Astrocyte of the spinal cord (primary cell): Measurements from ENCODE around the gene MAN1C1.

Source experiments
- DNase-seq: peaks from one replicate; pipeline ENCODE4 v3.0.0; 2011; ENCODE audit warnings: low read depth, low spot score
- H3K4me3 ChIP-seq: 2 replicates; pipeline ENCODE4 v1.5.1; 2011; ENCODE audit warnings: low read depth, mild to moderate bottlenecking, low read length, moderate library complexity
- in situ Hi-C: cut with HindIII; loops from 2 replicates; pipeline ENCODE4 v1.10.0; 2017; ENCODE audit warnings: low sequenced_read_pairs
- TF ChIP-seq, protein P1 (sequence below): IDR thresholded peaks from 2 replicates; pipeline ENCODE4 v1.5.1; 2012; ENCODE audit warnings: low read depth, mild to moderate bottlenecking, low read length, inconsistent platforms

The MAN1C1 gene

DNA sequence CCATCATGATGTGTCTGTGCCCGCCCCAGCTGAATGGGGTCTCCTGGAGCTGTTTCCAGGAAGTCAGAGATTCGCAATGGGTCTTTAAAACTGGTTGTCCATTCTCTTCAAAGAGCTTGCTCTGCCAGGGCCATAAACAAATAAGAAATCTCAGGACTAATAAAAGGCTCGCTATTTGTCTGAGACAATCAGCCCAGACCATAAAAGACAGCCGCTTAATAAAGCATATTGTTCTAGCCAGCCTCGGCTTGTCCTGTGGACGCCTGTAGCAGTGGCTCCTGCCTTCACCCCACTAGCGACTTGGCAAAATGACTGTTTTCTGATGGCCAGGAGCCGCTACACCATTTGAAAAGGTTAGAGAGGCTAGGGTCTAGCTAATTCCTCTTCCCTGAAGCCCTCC, 162.8 kb downstream of the MAN1C1 start:
- no peak overlapping the region for H3K4me3 ChIP-seq
- in situ Hi-C loops: no loop called here
- TF ChIP-seq, protein P1, sequence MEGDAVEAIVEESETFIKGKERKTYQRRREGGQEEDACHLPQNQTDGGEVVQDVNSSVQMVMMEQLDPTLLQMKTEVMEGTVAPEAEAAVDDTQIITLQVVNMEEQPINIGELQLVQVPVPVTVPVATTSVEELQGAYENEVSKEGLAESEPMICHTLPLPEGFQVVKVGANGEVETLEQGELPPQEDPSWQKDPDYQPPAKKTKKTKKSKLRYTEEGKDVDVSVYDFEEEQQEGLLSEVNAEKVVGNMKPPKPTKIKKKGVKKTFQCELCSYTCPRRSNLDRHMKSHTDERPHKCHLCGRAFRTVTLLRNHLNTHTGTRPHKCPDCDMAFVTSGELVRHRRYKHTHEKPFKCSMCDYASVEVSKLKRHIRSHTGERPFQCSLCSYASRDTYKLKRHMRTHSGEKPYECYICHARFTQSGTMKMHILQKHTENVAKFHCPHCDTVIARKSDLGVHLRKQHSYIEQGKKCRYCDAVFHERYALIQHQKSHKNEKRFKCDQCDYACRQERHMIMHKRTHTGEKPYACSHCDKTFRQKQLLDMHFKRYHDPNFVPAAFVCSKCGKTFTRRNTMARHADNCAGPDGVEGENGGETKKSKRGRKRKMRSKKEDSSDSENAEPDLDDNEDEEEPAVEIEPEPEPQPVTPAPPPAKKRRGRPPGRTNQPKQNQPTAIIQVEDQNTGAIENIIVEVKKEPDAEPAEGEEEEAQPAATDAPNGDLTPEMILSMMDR: no peak
- DNase-seq: no peak

DNA sequence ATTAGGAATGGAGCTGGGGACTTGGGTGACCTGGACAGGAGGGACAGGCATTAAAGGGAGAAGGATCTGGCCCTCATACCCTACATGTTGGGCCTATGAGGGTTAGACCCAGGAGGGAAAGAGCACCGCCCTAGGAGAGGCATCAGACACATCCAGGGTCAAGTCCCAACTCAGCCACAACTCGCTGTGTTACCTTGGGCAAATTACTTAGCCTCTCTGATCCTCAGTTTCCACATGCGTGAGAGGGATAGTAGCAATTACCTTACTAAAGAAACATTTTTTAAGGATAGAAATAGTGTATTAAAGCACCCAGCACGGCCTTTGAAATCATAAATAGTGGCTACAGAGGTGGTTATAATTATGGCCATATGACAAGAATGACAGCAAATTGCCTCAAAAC, 163.3 kb downstream of the MAN1C1 start:
- in situ Hi-C loops: no loop called here
- H3K4me3 ChIP-seq: no peak overlapping the region
- TF ChIP-seq, protein P1: no peak
- no peak for DNase-seq

DNA sequence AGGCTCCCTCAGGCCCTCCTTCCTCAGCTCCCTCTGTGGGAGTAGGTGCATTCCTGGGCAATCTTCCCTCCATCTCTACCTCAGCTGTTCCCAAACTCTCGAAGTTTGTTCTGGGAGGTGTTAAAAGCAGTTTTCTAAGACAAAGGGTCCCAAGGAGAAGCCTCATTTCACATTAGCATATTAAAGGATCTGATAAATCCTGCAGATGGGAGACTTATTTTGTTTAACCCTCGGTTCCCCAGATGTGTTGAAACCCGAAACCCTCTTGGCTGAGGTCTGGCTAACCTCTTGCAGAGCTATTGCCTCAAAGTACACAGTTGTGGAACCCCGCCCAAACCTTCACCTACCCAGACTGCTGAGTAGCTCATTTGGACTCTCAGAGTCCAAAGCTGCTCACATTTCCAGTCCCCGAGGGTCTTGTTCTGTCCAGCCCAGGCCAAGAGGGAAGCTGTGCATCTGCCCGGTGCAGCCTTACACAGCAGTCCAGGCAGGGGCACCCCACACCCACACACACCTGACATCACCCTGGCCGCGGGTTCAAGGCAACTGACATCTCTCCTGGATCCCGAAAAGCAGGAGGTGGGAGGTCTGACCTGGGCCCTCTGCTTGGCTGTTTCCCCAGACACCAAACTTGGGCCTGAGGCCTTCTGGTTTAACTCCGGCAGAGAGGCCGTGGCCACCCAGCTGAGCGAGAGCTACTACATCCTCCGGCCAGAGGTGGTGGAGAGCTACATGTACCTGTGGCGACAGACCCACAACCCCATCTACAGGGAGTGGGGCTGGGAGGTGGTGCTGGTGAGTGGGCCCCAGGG, 163.9 kb downstream of the MAN1C1 start:
- no peak for DNase-seq
- TF ChIP-seq, protein P1: no peak
- in situ Hi-C loops: no loop called here
- H3K4me3 ChIP-seq: no peak overlapping the region

DNA sequence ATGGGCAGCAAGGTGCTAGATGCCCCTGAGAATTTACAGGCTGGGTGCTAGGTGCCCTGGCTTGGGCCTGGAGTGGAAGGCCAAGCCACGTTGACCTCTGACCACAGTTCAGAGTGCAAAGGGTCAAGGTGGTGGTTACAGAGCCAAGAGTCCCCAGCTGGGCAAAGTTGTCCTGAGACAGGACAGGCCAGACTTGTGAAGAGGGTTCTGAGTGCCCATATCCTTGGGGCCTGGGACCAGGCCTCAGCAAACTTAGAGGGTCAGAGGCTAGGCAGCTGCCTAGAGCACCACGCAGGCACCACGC, 164.5 kb downstream of the MAN1C1 start:
- H3K4me3 ChIP-seq: no peak overlapping the region
- in situ Hi-C loops: no loop called here
- TF ChIP-seq, protein P1: no peak
- no peak for DNase-seq

DNA sequence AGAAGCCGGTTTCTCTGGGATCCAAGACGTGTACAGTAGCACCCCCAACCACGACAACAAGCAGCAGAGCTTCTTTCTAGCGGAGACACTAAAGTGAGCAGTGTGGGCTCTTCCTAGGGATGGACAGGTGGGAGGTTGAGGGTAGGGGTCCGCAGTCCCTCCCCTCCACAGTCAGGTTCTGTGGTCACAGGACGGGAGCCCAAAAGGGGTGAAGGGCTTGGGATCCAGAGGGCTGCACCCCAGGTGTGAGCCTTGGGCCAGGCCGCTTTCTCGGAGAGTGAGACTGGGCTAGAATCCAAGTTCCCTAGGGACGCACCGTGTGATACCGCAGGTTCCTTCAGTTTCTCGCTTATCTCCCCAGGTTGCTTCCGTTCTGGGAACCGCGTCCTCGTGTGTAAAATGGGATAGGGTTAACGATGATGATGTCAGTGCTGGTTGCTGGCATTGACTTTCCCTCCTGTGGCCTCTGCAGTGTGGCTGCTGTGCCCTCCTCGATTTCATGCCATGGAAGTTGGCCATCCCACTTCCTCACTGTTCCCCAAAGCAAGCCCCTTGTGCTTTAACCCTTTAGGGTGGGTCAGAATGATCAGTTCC, 166.1 kb downstream of the MAN1C1 start:
- TF ChIP-seq, protein P1: no peak
- in situ Hi-C loops: no loop called here
- no peak overlapping the region for H3K4me3 ChIP-seq
- DNase-seq: no peak

DNA sequence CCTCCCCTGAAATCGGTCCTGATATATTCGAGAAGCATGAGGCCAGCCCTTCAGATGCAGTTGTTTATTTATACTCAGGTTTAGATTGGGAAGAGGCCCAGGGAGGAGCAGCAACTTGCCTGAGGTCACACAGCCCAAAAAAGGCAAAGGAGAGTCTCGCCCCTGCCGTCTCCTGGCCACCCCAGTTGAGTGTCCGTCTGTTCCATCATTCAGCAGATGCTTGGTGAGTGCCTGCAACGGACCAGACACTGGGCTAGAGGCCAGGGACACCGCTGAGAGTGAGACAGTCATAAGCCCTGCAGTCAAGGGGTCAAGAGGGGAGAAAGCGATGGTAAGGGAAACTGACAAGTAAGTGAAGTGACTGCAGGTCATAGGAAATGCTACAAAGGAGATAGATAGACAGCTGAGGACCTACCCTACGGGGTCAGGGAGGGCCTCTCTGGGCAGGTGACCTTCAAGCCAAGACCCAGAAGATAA, 168.0 kb downstream of the MAN1C1 start:
- TF ChIP-seq, protein P1: no peak
- H3K4me3 ChIP-seq: no peak overlapping the region
- DNase-seq: no peak
- in situ Hi-C loops: no loop called here
